Heart right ventricle (tissue), 16 donors: ENCODE data around the gene PARP9. TPM values are rescaled to one million over a fixed set of nuclear protein-coding genes. Genes with fewer than 3 reads are reported as not detected.

Experiments
- ATAC-seq, 8 donors: fragments of 200-7000 bp; cut with Tn5 transposase; one replicate each; pipeline ENCODE4 v1.9.1; 2020; ENCODE audit warnings: mild to moderate bottlenecking in 8 of 8, moderate library complexity in 8 of 8, moderate number of reproducible peaks in 1 of 8
- DNase-seq, 2 donors: peaks; one replicate each; pipeline ENCODE4 v3.0.0-alpha.2; 2020
- H3K27ac ChIP-seq, 10 donors: fragments of 200-600 bp; sonication (generic) in 2 of 10; one replicate each; pipeline versions ENCODE4 v1.5.0 to v1.8.0; 2020 to 2022; ENCODE audit warnings: mild to moderate bottlenecking in 3 of 10
- H3K27me3 ChIP-seq, 7 donors: fragments of 200-600 bp; one replicate each; pipeline ENCODE4 v1.8.0; 2021 to 2022; ENCODE audit warnings: mild to moderate bottlenecking in 2 of 7
- H3K36me3 ChIP-seq, 9 donors: fragments of 200-600 bp; sonication (generic) in 1 of 9; one replicate each; pipeline versions ENCODE4 v1.5.0 to v1.8.0; 2020 to 2022; ENCODE audit warnings: mild to moderate bottlenecking in 2 of 9
- H3K4me1 ChIP-seq, 9 donors: fragments of 200-600 bp; sonication (generic) in 1 of 9; one replicate each; pipeline versions ENCODE4 v1.5.0 to v1.8.0; 2020 to 2022; ENCODE audit warnings: mild to moderate bottlenecking in 4 of 9
- H3K4me3 ChIP-seq, 10 donors: fragments of 200-600 bp; sonication (generic) in 2 of 10; one replicate each; pipeline versions ENCODE4 v1.5.0 to v1.8.0; 2020 to 2022; ENCODE audit warnings: mild to moderate bottlenecking in 7 of 10, moderate library complexity in 2 of 10
- H3K9me3 ChIP-seq, 11 donors: fragments of 200-600 bp in 10 of 11; sonication (generic) in 2 of 11; one replicate each; pipeline versions ENCODE4 v1.5.0 to v1.8.0; 2013 to 2022; ENCODE audit warnings: mild to moderate bottlenecking in 2 of 11, control low read depth in 1 of 11, moderate library complexity in 1 of 11
- CTCF ChIP-seq, 9 donors: fragments of 200-600 bp; sonication (generic) in 2 of 9; IDR thresholded peaks; one replicate each; pipeline versions ENCODE4 v1.5.0 to v1.8.0; 2021 to 2022; ENCODE audit warnings: antibody characterized with exemption in 9 of 9, mild to moderate bottlenecking in 5 of 9, moderate library complexity in 1 of 9
- WGBS, 2 donors: extraction: QIAGEN DNeasy Blood & Tissue Kit; methylation state at CpG; one replicate each; pipeline ENCODE4 v1.1.7; 2013; ENCODE audit warnings: inconsistent platforms in 1 of 2; 5-methylcytosine and 5-hydroxymethylcytosine counted together
- intact Hi-C, 10 donors: fragments of 100-400 bp; cut with DNase I; formaldehyde crosslinking; loops; one replicate each; pipeline versions ENCODE4 v1.11.1 to v1.14.2; 2022
- polyA plus RNA-seq, 2 donors: library from polyadenylated mRNA; stranded (reverse); fragments of 200-250 nt; gene quantifications; one replicate each; pipeline ENCODE4 v1.2.3, GENCODE V29; 2013
- total RNA-seq, 10 donors: library from RNA; stranded (reverse); fragmentation: NEBNext Ultra II Directional in 3 of 10; extraction: Animal tissue kit (Norgen Biotek cat#: 25700) in 3 of 10; gene quantifications; one replicate each; pipeline versions ENCODE4 v1.2.1 to v1.2.4, GENCODE V29; 2021 to 2023
- donor health status: Arrhythmogenic right ventricular cardiomyopathy.
- donor health status: ischemic (EF 13 %, LVEDD 7.1; RV severe dilation, severe dysfunction).
- donor health status: healthy with polysubstance abuse.
- donor health status: DM: no; HTN: yes; CAD: no.
- donor health status: DM: no; HTN: no; CAD: no.
- donor health status: ischemic (EF 25% LVEDD 6.9; RV normal size, moderate dysfunction).
- donor health status: ischemic (EF 25% LVEDD 5.7; RV mildly dilated, moderate dysfunction).
- donor health status: healthy.
- donor health status: DM: yes; HTN: yes; CAD: no.
- donor health status: Ischemic cardiomyopathy.
- donor health status: ischemic (EF 35%, LVEDD 5.7; RV mildly dilated, moderate dysfunction).
- donor health status: nonischemic (EF 11% LVEDD 7.7; RV severe dilation, severe dysfunction).
- donor health status: DM: yes; HTN: yes; CAD: no.
- donor health status: PGD.
- donor health status: ischemic (EF 29% LVEDD 5.4; RV normal size, mild dysfunction).
- donor health status: nonischemic (EF 23%, LVEDD 6.1; RV moderate dilation, normal function).

PARP9 gene
- total and polyA plus RNA-seq, 12 donors = 7.1 to 60.4 (median 15.2) TPM

DNA sequence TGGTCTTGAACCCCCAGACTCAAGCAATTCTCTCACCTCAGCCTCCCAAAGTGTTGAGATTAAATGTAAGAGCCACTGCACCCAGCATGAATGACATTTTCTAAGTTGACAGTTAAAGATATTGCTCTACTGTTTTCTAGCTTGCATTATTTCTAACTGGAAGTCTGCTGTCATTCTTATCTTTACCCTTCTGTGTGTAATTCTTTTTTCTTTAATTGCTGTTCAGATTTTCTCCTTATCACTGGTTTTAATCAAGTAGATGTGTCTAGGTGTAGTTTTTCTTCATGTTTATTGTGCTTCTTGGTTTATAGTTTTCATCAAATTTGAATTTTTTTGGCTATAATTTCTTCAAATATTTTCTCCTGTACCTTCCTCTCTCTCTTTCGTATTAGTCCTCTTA lies 18.3 kb upstream of the PARP9 start:
- Histone ChIP-seq H3K36me3 (no peaks in the 10 kb centered on the region), H3K27me3 (no peaks in the 10 kb centered on the region), H3K27ac (no peak overlapping the region), H3K4me1 (peaks cover 0 to 16% (median 9%) of the 10 kb centered on the region in 9 donors), H3K9me3 (peaks cover 0 to 34% (median 27%) of the 10 kb centered on the region in 11 donors), H3K4me3 (no peak overlapping the region)
- WGBS, 2 donors = 89 to 93% methylated on average over 1 of the region's 1 CpG
- intact Hi-C loops = no loop called here
- no peak for TF ChIP-seq CTCF (IDR thresholded peaks at IDR 0.05)
- DNase-seq = no peak
- ATAC-seq = no peak

- H3K9me3 ChIP-seq = peaks cover 0 to 34% (median 27%) of the 10 kb centered on the region in 11 donors
- intact Hi-C loops = no loop called here
These were observed 17.5 kb upstream of the PARP9 start for GRCh38 chr3:122581622-122582021.

GRCh38 chr3:122580470-122580869 lies 16.4 kb upstream of the PARP9 start:
- H3K27ac ChIP-seq = no peak overlapping the region
- H3K9me3 ChIP-seq = peaks cover 0 to 34% (median 27%) of the 10 kb centered on the region in 11 donors
- peaks cover 0 to under 1% (median 0%) of the 10 kb centered on the region in 9 donors for H3K36me3 ChIP-seq
- 56 to 69% methylated on average over 3 of the region's 3 CpGs for WGBS, 2 donors
- ATAC-seq = no peak
- H3K27me3 ChIP-seq = no peaks in the 10 kb centered on the region
- DNase-seq = no peak
- intact Hi-C loops = no loop called here
- no peak overlapping the region for H3K4me3 ChIP-seq
- no peak for TF ChIP-seq CTCF (IDR thresholded peaks at IDR 0.05)
- H3K4me1 ChIP-seq = peaks cover 0 to 23% (median 10%) of the 10 kb centered on the region in 9 donors

More at GRCh38 chr3:122581622-122582021, 17.5 kb upstream of the PARP9 start:
- WGBS, 2 donors = 96 to 98% methylated on average over 2 of the region's 2 CpGs
- no peak for TF ChIP-seq CTCF (IDR thresholded peaks at IDR 0.05)
- Histone ChIP-seq H3K27ac (no peak overlapping the region), H3K27me3 (no peaks in the 10 kb centered on the region), H3K4me1 (peaks cover 0 to 23% (median 10%) of the 10 kb centered on the region in 9 donors), H3K36me3 (no peaks in the 10 kb centered on the region), H3K4me3 (no peak overlapping the region)
- DNase-seq = no peak
- ATAC-seq = no peak

- peaks cover 0 to 25% (median 19%) of the 10 kb centered on the region in 11 donors for H3K9me3 ChIP-seq
- intact Hi-C loops = no loop called here
- 37 to 41% methylated on average over 5 of the region's 5 CpGs for WGBS, 2 donors
- ATAC-seq = no peak
- no peaks in the 10 kb centered on the region for H3K27me3 ChIP-seq
- no peak for DNase-seq
- peaks cover 0 to 27% (median 10%) of the 10 kb centered on the region in 9 donors for H3K4me1 ChIP-seq
- peak overlapping the region in 9 of 10 donors; percentile 36 to 68 (median 58) for H3K4me3 ChIP-seq
- peaks cover 0 to 20% (median 0%) of the 10 kb centered on the region in 9 donors for H3K36me3 ChIP-seq
- peak overlapping the region in 4 of 10 donors; percentile 25 to 86 (median 44) for H3K27ac ChIP-seq
- no peak for TF ChIP-seq CTCF (IDR thresholded peaks at IDR 0.05)
These were observed 14.1 kb upstream of the PARP9 start for GRCh38 chr3:122578069-122578740.
